BJ (cell line): ENCODE measurements around the gene AIDA. TPM values are rescaled to one million over a fixed set of nuclear protein-coding genes. Genes with fewer than 3 reads are reported as not detected.

ENCODE experiments used
- CTCF ChIA-PET: fragments of 350-600 bp; formaldehyde crosslinking; extraction: SDS; loops from one replicate; lab custom pipeline; 2021; ENCODE audit warnings: antibody characterized with exemption, inconsistent platforms; lab: Yijun Ruan, JAX
- POLR2A ChIA-PET: fragments of 300-600 bp; sonication (Branson Sonifier 250); formaldehyde crosslinking; extraction: SDS; loops from one replicate; lab custom pipeline; 2021; ENCODE audit warnings: antibody characterized with exemption; lab: Charles Lee
- DNase-seq: peaks from one replicate; pipeline ENCODE4 v3.0.0-alpha.2; 2011; ENCODE audit warnings: low read depth
- H3K27me3 ChIP-seq: 2 replicates; pipeline ENCODE4 v1.6.0; 2011; ENCODE audit warnings: low read length; ENCODE audit not compliant: control insufficient read depth, insufficient read depth
- H3K36me3 ChIP-seq: 2 replicates; pipeline ENCODE4 v1.5.1; 2011; ENCODE audit warnings: low read length; ENCODE audit not compliant: control insufficient read depth, insufficient read depth
- H3K4me3 ChIP-seq: 2 replicates; pipeline ENCODE4 v1.5.1; 2011; ENCODE audit warnings: low read depth, mild to moderate bottlenecking, control low read depth, low read length
- CTCF ChIP-seq: IDR thresholded peaks from 2 replicates; pipeline ENCODE4 v1.5.1; 2011; ENCODE audit warnings: low read depth, mild to moderate bottlenecking, control low read depth, inconsistent platforms, low read length, moderate library complexity; ENCODE audit not compliant: insufficient read depth
- polyA plus RNA-seq: library from polyadenylated mRNA; depleted of rRNA; stranded (reverse); fragments of >200 nt; gene quantifications from 2 replicates; pipeline ENCODE4 v1.2.3, GENCODE V29; 2011

The AIDA gene
- polyA plus RNA-seq, 1 experiment = 49.8 TPM

GRCh38 chr1:222711319-222712252 lies 705 bp downstream of the AIDA start:
- ChIA-PET POLR2A (no interaction called here), CTCF (interaction anchor here (0.6 to 1.6 kb wide), 2 partner anchors 200 to 246 kb away, joined by 3 to 5 read pairs; no protein-coding TSS in a partner anchor)
- DNase-seq = no peak
- 0 out of 2 replicates have a peak, but pooled peaks cover 3% of the 10 kb centered on the region for H3K36me3 ChIP-seq
- no peak for TF ChIP-seq CTCF
- H3K27me3 ChIP-seq = no peaks in the 10 kb centered on the region
- peak overlapping the region; percentile 83 for H3K4me3 ChIP-seq

GRCh38 chr1:222709700-222710153 lies 2.6 kb downstream of the AIDA start:
- H3K36me3 ChIP-seq = no peaks in the 10 kb centered on the region
- no peak for TF ChIP-seq CTCF
- ChIA-PET CTCF (no interaction called here), POLR2A (no interaction called here)
- H3K4me3 ChIP-seq = no peak overlapping the region
- DNase-seq = no peak
- no peaks in the 10 kb centered on the region for H3K27me3 ChIP-seq

GRCh38 chr1:222706815-222707214 lies 5.5 kb downstream of the AIDA start:
- POLR2A ChIA-PET = no interaction called here
- TF ChIP-seq CTCF = no peak
- H3K27me3 ChIP-seq = no peaks in the 10 kb centered on the region
- no peak for DNase-seq
- H3K36me3 ChIP-seq = peaks cover 4% of the 10 kb centered on the region
- no peak overlapping the region for H3K4me3 ChIP-seq
- CTCF ChIA-PET = no interaction called here

GRCh38 chr1:222704260-222704659 lies 8.0 kb downstream of the AIDA start:
- no peak overlapping the region for H3K4me3 ChIP-seq
- POLR2A ChIA-PET = no interaction called here
- DNase-seq = no peak
- H3K36me3 ChIP-seq = peaks cover 6% of the 10 kb centered on the region
- H3K27me3 ChIP-seq = no peaks in the 10 kb centered on the region
- no peak for TF ChIP-seq CTCF
- CTCF ChIA-PET = no interaction called here

DNA sequence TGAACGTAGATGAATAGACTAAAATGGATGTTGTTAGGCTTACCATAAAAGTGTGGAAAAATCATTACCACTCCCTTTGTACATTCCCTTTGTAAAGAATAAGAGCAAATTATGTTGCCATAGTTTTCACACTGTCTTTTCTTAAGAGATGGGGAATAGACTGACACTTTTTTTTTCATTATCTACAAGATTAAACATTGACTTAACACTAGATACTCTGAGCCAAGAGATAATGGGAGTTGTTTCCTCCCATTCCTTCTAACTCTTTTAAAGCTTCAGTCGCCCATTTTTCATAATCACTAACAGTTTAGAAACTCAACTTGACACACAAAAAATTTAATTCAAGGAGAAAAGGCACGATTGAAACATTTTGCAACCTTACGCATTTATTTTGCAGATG lies 10.1 kb downstream of the AIDA start:
- H3K36me3 ChIP-seq = peaks cover 6% of the 10 kb centered on the region
- no peaks in the 10 kb centered on the region for H3K27me3 ChIP-seq
- no peak overlapping the region for H3K4me3 ChIP-seq
- no peak for TF ChIP-seq CTCF
- ChIA-PET CTCF (no interaction called here), POLR2A (interaction anchor here (0.7 kb wide), 1 partner anchor 29 kb away, joined by 3 read pairs; no protein-coding TSS in a partner anchor)
- no peak for DNase-seq
